ENCODE measurements around the gene REV3L.

- TF ChIP-seq, protein P1, sequence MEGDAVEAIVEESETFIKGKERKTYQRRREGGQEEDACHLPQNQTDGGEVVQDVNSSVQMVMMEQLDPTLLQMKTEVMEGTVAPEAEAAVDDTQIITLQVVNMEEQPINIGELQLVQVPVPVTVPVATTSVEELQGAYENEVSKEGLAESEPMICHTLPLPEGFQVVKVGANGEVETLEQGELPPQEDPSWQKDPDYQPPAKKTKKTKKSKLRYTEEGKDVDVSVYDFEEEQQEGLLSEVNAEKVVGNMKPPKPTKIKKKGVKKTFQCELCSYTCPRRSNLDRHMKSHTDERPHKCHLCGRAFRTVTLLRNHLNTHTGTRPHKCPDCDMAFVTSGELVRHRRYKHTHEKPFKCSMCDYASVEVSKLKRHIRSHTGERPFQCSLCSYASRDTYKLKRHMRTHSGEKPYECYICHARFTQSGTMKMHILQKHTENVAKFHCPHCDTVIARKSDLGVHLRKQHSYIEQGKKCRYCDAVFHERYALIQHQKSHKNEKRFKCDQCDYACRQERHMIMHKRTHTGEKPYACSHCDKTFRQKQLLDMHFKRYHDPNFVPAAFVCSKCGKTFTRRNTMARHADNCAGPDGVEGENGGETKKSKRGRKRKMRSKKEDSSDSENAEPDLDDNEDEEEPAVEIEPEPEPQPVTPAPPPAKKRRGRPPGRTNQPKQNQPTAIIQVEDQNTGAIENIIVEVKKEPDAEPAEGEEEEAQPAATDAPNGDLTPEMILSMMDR (IDR thresholded peaks at IDR 0.05; ENCODE audit: low read depth, low read length) = no peak
- no peak for TF ChIP-seq EZH2phosphoT487 (IDR thresholded peaks at IDR 0.05; ENCODE audit: low read depth)
These were observed 191.4 kb downstream of the REV3L start for GRCh38 chr6:111291336-111292259.

All from OCI-LY3 (cell line).